Measurements from ENCODE around the gene MAML3. TPM values are rescaled to one million over a fixed set of nuclear protein-coding genes. Genes with fewer than 3 reads are reported as not detected.

MAML3 gene
- total and polyA plus RNA-seq, 2 of the 13 experiments (the other 11 are each of a cell fraction or from before 2014, with no cell fraction given): 0.05 to 0.13 TPM

DNA sequence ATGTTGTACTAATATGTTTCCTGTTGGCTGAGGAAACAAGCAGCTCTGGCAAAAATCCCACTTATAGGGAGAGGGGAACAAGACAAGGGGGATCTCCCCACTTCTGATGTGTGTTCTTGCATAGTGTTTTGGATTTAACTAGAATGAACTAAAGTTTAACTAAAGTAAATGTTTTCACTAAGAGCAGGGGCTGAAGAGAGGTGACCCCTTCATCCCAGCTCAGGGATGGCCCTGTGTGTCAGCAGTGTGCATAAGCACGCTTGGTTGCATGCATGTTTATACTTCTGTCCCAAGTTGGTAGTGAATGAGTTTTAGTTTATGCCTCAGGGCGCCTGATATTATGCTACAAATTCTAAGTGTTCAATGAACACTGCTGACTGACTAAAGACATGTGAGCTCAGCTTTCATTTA, 319.0 kb downstream of the MAML3 start (continued):
- TF ChIP-seq FOXA3 (CRISPR knock-in tag; IDR thresholded peaks at IDR 0.05) (peak; percentile 69), RXRB (CRISPR knock-in tag; IDR thresholded peaks at IDR 0.05; ENCODE audit: borderline replicate concordance) (peak; percentile 52; the same call in 1 of the 2 replicates), ZBTB4 (CRISPR knock-in tag; IDR thresholded peaks at IDR 0.05; ENCODE audit: borderline replicate concordance) (no peak), PRDM10 (CRISPR knock-in tag; IDR thresholded peaks at IDR 0.05; ENCODE audit: low read depth) (0 out of 2 replicates have a peak, but pooled peaks have one; percentile 32), TEAD3 (CRISPR knock-in tag; optimal IDR thresholded peaks at IDR 0.05; ENCODE audit: borderline replicate concordance) (peak; percentile 61), ZNF775 (CRISPR knock-in tag; IDR thresholded peaks at IDR 0.05; ENCODE audit: borderline replicate concordance) (no peak), RFX1 (IDR thresholded peaks at IDR 0.05) (no peak), ZNF512B (CRISPR knock-in tag; IDR thresholded peaks at IDR 0.05; ENCODE audit: borderline replicate concordance) (no peak), ZNF441 (CRISPR knock-in tag; IDR thresholded peaks at IDR 0.05; ENCODE audit: borderline replicate concordance) (0 out of 2 replicates have a peak, but pooled peaks have one; percentile 31), BCL6 (CRISPR knock-in tag; IDR thresholded peaks at IDR 0.05) (peak; percentile 44; the same call in 1 of the 2 replicates)
- TF ChIP-seq, protein P1, sequence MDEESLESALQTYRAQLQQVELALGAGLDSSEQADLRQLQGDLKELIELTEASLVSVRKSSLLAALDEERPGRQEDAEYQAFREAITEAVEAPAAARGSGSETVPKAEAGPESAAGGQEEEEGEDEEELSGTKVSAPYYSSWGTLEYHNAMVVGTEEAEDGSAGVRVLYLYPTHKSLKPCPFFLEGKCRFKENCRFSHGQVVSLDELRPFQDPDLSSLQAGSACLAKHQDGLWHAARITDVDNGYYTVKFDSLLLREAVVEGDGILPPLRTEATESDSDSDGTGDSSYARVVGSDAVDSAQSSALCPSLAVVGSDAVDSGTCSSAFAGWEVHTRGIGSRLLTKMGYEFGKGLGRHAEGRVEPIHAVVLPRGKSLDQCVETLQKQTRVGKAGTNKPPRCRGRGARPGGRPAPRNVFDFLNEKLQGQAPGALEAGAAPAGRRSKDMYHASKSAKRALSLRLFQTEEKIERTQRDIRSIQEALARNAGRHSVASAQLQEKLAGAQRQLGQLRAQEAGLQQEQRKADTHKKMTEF (CRISPR knock-in tag; IDR thresholded peaks at IDR 0.05): peak; percentile 47; the same call in 1 of the 2 replicates
- TF ChIP-seq, protein P2, sequence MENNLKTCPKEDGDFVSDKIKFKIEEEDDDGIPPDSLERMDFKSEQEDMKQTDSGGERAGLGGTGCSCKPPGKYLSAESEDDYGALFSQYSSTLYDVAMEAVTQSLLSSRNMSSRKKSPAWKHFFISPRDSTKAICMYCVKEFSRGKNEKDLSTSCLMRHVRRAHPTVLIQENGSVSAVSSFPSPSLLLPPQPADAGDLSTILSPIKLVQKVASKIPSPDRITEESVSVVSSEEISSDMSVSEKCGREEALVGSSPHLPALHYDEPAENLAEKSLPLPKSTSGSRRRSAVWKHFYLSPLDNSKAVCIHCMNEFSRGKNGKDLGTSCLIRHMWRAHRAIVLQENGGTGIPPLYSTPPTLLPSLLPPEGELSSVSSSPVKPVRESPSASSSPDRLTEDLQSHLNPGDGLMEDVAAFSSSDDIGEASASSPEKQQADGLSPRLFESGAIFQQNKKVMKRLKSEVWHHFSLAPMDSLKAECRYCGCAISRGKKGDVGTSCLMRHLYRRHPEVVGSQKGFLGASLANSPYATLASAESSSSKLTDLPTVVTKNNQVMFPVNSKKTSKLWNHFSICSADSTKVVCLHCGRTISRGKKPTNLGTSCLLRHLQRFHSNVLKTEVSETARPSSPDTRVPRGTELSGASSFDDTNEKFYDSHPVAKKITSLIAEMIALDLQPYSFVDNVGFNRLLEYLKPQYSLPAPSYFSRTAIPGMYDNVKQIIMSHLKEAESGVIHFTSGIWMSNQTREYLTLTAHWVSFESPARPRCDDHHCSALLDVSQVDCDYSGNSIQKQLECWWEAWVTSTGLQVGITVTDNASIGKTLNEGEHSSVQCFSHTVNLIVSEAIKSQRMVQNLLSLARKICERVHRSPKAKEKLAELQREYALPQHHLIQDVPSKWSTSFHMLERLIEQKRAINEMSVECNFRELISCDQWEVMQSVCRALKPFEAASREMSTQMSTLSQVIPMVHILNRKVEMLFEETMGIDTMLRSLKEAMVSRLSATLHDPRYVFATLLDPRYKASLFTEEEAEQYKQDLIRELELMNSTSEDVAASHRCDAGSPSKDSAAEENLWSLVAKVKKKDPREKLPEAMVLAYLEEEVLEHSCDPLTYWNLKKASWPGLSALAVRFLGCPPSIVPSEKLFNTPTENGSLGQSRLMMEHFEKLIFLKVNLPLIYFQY (CRISPR knock-in tag; IDR thresholded peaks at IDR 0.05; ENCODE audit: borderline replicate concordance): peak; percentile 17; the same call in 1 of the 2 replicates

Data from HepG2 (cell line).